K562 (cell line): ENCODE results near the gene COP1. TPM values are rescaled to one million over a fixed set of nuclear protein-coding genes. Genes with fewer than 3 reads are reported as not detected.

Experiments used
- ATAC-seq: fragments of 200-7000 bp; cut with Tn5 transposase; 3 replicates; pipeline ENCODE4 v1.9.1; 2020; ENCODE audit warnings: moderate library complexity
- BruUV-seq: library from RNA; stranded (reverse); fragments of 400-500 nt; replicated peaks from 2 replicates; lab custom pipeline; 2021; lab: Mats Ljungman, UMichigan
- CTCF ChIA-PET: fragments of 300-600 bp; formaldehyde crosslinking; extraction: SDS; loops from one replicate; lab custom pipeline; 2021; ENCODE audit warnings: low intra/inter-chr PET ratio; lab: Yijun Ruan, JAX
- POLR2A ChIA-PET: fragments of 300-600, 350-650 bp; sonication (Branson Sonifier 250); formaldehyde crosslinking; extraction: SDS; loops from one replicate; lab custom pipeline; 2021; ENCODE audit warnings: antibody characterized with exemption, inconsistent platforms; lab: Yijun Ruan, JAX
- DNase-seq, 4 experiments: peaks; one replicate each; pipeline versions ENCODE4 v3.0.0 to v3.0.0-alpha.2; 2011 to 2018; ENCODE audit warnings: low spot score in 3 of 4, mixed read lengths in 3 of 4; ENCODE audit errors: extremely low read depth in 1 of 4
- FAIRE-seq: peaks from 2 replicates; lab custom pipeline; 2011; peaks lifted over from hg19 to GRCh38; lab: Jason Lieb, UNC
- H2AFZ ChIP-seq: 2 replicates; pipeline ENCODE4 v1.6.0; 2011; ENCODE audit warnings: low read depth, low read length, control low read depth, inconsistent platforms
- H3K27ac ChIP-seq: fragments of 200-600 bp; 3 replicates; pipeline ENCODE4 v1.8.0; 2011; ENCODE audit warnings: low read depth, mild to moderate bottlenecking, control low read depth, inconsistent platforms, low read length, moderate library complexity, mixed read lengths; ENCODE audit errors: extremely low read depth
- H3K27me3 ChIP-seq, 2 experiments: fragments of 300-600 bp in 1 of 2; 2 replicates in 1 of 2; 3 replicates in 1 of 2; pipeline versions ENCODE4 v1.6.0 to v1.8.0; 2011; ENCODE audit warnings: inconsistent platforms in 2 of 2, low read length in 2 of 2, mild to moderate bottlenecking in 1 of 2, mixed read lengths in 1 of 2, moderate library complexity in 1 of 2; ENCODE audit not compliant: control insufficient read depth in 2 of 2, insufficient read depth in 2 of 2
- H3K36me3 ChIP-seq: fragments of 300-600 bp; 3 replicates; pipeline ENCODE4 v1.8.0; 2011; ENCODE audit warnings: mild to moderate bottlenecking, low read length, inconsistent platforms; ENCODE audit not compliant: control insufficient read depth, insufficient read depth
- H3K4me1 ChIP-seq, 2 experiments: fragments of 200-600 bp in 1 of 2; replicated peaks in 1 of 2; 2 replicates in 1 of 2; 3 replicates in 1 of 2; pipeline versions ENCODE4 v1.5.1 to v1.8.0; 2011; ENCODE audit warnings: inconsistent platforms in 2 of 2, low read length in 2 of 2, mild to moderate bottlenecking in 1 of 2, mixed read lengths in 1 of 2, moderate library complexity in 1 of 2; ENCODE audit not compliant: control insufficient read depth in 2 of 2, insufficient read depth in 2 of 2
- H3K4me2 ChIP-seq: 2 replicates; pipeline ENCODE4 v1.6.1; 2011; ENCODE audit warnings: low read length, control low read depth, inconsistent platforms, mixed read lengths; ENCODE audit not compliant: insufficient read depth
- H3K4me3 ChIP-seq: fragments of 200-600 bp; sonication (generic), shearing (Covaris generic); 2 replicates; pipeline ENCODE4 v1.5.1; 2016; ENCODE audit warnings: control low read depth, inconsistent platforms
- H3K79me2 ChIP-seq: fragments of 200-600 bp; 3 replicates; pipeline ENCODE4 v1.8.0; 2011; ENCODE audit warnings: low read length, inconsistent platforms; ENCODE audit not compliant: control insufficient read depth, insufficient read depth
- H3K9ac ChIP-seq, 2 experiments: 2 replicates each; pipeline versions ENCODE4 v1.6.0 to v1.6.1; 2011; ENCODE audit warnings: low read depth in 2 of 2, low read length in 2 of 2, control low read depth in 1 of 2, inconsistent platforms in 1 of 2, mild to moderate bottlenecking in 1 of 2, mixed read lengths in 1 of 2; ENCODE audit not compliant: insufficient read depth in 1 of 2
- H3K9me1 ChIP-seq: one replicate; pipeline ENCODE4 v1.6.0; 2011; ENCODE audit warnings: inconsistent platforms, mild to moderate bottlenecking, low read length, moderate library complexity; ENCODE audit not compliant: control insufficient read depth, insufficient read depth
- H3K9me3 ChIP-seq: replicated peaks from 2 replicates; pipeline ENCODE4 v1.5.1; 2011; ENCODE audit warnings: low read depth, low read length, inconsistent platforms; ENCODE audit not compliant: control insufficient read depth, insufficient read depth
- H4K20me1 ChIP-seq: replicated peaks from 2 replicates; pipeline ENCODE4 v1.6.1; 2011; ENCODE audit warnings: low read length, inconsistent platforms, mixed read lengths; ENCODE audit not compliant: control insufficient read depth, insufficient read depth
- BRD4 ChIP-seq: fragments of 200-600 bp; sonication (generic); IDR thresholded peaks from 2 replicates; pipeline ENCODE4 v1.6.1; 2017; ENCODE audit warnings: inconsistent platforms
- CCAR2 ChIP-seq: fragments of 200-400 bp; formaldehyde crosslinking; IDR thresholded peaks from 2 replicates; pipeline ENCODE4 v1.6.1; 2017; ENCODE audit warnings: mild to moderate bottlenecking, low read depth, low read length
- CREB3 ChIP-seq: fragments of 450-650 bp; conservative IDR thresholded peaks from 2 replicates; pipeline ENCODE4 v1.6.1; 2016; ENCODE audit warnings: missing genetic modification characterization, low read depth, mild to moderate bottlenecking, missing compliant biosample characterization, moderate library complexity
- RBM14 ChIP-seq: fragments of 200-400 bp; formaldehyde crosslinking; IDR thresholded peaks from 2 replicates; pipeline ENCODE4 v1.6.1; 2018; ENCODE audit warnings: low read depth, mild to moderate bottlenecking, low read length, moderate library complexity, borderline replicate concordance; ENCODE audit not compliant: insufficient read depth
- RBM39 ChIP-seq: fragments of 200-400 bp; formaldehyde crosslinking; optimal IDR thresholded peaks from 2 replicates; pipeline ENCODE3; 2018; ENCODE audit warnings: low read depth, low read length
- SREBF1 ChIP-seq: fragments of 150-350 bp; IDR thresholded peaks from 2 replicates; pipeline ENCODE4 v1.6.1; 2014; ENCODE audit warnings: antibody characterized with exemption, low read depth, low read length, borderline replicate concordance
- TRIM25 ChIP-seq: fragments of 450-650 bp; IDR thresholded peaks from 2 replicates; pipeline ENCODE4 v1.7.0; 2016; ENCODE audit warnings: borderline replicate concordance
- WGBS: fragments of 100-300 bp; shearing (Covaris generic); methylation state at CpG from one replicate; pipeline ENCODE4 v1.1.6; 2016; ENCODE audit warnings: low coverage, mixed read lengths; ENCODE audit not compliant: insufficient coverage; ENCODE audit errors: missing lambda C conversion rate; 5-methylcytosine and 5-hydroxymethylcytosine counted together
- in situ Hi-C: fragments of 300-500 bp; cut with MboI; formaldehyde crosslinking; loops from 4 replicates; pipeline ENCODE4 v1.15.0; 2018; ENCODE audit warnings: inconsistent platforms, mixed read lengths
- intact Hi-C: fragments of 100-400 bp; cut with micrococcal nuclease; formaldehyde crosslinking; loops from 2 replicates; pipeline ENCODE4 v1.14.2; 2022
- polyA plus RNA-seq, 8 experiments: library from polyadenylated mRNA; depleted of rRNA in 4 of 8; stranded (reverse) in 5 of 8; unstranded in 3 of 8; fragments of >200 nt; fragmentation: Nextera tagmentation in 2 of 8; fragmentation: Illumina TruSeq in 1 of 8; extraction: Ambion mirVana in 2 of 8; extraction: Trizol in 1 of 8; gene quantifications; 2 replicates each; pipeline versions ENCODE4 v1.2.1 to v1.2.3, GENCODE V29; 2011 to 2014; ENCODE audit warnings: inconsistent platforms in 1 of 8, missing spikeins in 1 of 8
- total RNA-seq, 7 experiments: library from RNA; depleted of rRNA in 6 of 7; stranded (reverse); fragments of >200 nt in 6 of 7; fragmentation: Illumina TruSeq in 2 of 7; extraction: Trizol in 2 of 7; gene quantifications; 2 replicates each; pipeline versions ENCODE4 v1.2.1 to v1.2.3, GENCODE V29; 2011 to 2021; ENCODE audit warnings: low replicate concordance in 1 of 7

Gene COP1
- total and polyA plus RNA-seq, 9 of the 15 experiments (the other 6 are each of a cell fraction or from before 2014, with no cell fraction given) = 25.8 to 77.7 (median 58.6) TPM

- POLR2A ChIA-PET = no interaction called here
- DNase-seq = no peak
- WGBS = 0% methylated on average over 8 of the region's 8 CpGs
Observed at GRCh38 chr1:175902281-175902680, 304.8 kb downstream of the COP1 start.

More at GRCh38 chr1:175902281-175902680, 304.8 kb downstream of the COP1 start:
- TF ChIP-seq CREB3 (tag) = no peak
- no peak for TF ChIP-seq BRD4
- TF ChIP-seq SREBF1 = no peak
- TF ChIP-seq CCAR2 = no peak
- no peak for TF ChIP-seq RBM39
- TF ChIP-seq TRIM25 = no peak
- TF ChIP-seq RBM14 = no peak
- no peaks in the 10 kb centered on the region for H3K4me1 ChIP-seq
- ATAC-seq (no peak), FAIRE-seq (no peak)
- BruUV-seq = no TSS peak
- no peak overlapping the region for H3K4me3 ChIP-seq
- H4K20me1 ChIP-seq = no peaks in the 10 kb centered on the region
- H3K9me1 ChIP-seq = no peaks in the 10 kb centered on the region
- CTCF ChIA-PET = no interaction called here
- no peaks in the 10 kb centered on the region for H3K36me3 ChIP-seq
- in situ Hi-C loops = no loop called here
- peaks cover 5 to 11% of the 10 kb centered on the region in 2 experiments; a peak in 4 of 5 replicates for H3K27me3 ChIP-seq
- H2AFZ ChIP-seq = no peak overlapping the region
- intact Hi-C loops = no loop called here
- H3K9me3 ChIP-seq = no peaks in the 10 kb centered on the region
- H3K27ac ChIP-seq = no peak overlapping the region
- no peak overlapping the region for H3K4me2 ChIP-seq
- H3K79me2 ChIP-seq = no peaks in the 10 kb centered on the region
- no peak overlapping the region for H3K9ac ChIP-seq
